HepG2 (cell line): ENCODE measurements around the gene MAPK13. TPM values are rescaled to one million over a fixed set of nuclear protein-coding genes. Genes with fewer than 3 reads are reported as not detected.
A peak's percentile ranks its signal among the peaks of the same experiment; 100 is the strongest.

Experiments
- AFF4 ChIP-seq: sonication (generic); formaldehyde crosslinking; IDR thresholded peaks from 2 replicates; pipeline ENCODE4 v1.4.0; 2020; ENCODE audit warnings: missing genetic modification reagents
- CERS6 ChIP-seq: sonication (generic); formaldehyde crosslinking; IDR thresholded peaks from 2 replicates; pipeline ENCODE4 v1.5.0; 2020; ENCODE audit warnings: missing genetic modification reagents
- CSRNP1 ChIP-seq: sonication (generic); formaldehyde crosslinking; IDR thresholded peaks from 2 replicates; pipeline ENCODE4 v1.8.1; 2023; ENCODE audit warnings: mild to moderate bottlenecking, missing genetic modification reagents
- E2F5 ChIP-seq: sonication (generic); formaldehyde crosslinking; conservative IDR thresholded peaks from 2 replicates; pipeline ENCODE4 v1.4.0; 2020; ENCODE audit warnings: missing genetic modification reagents
- GATAD2A ChIP-seq: IDR thresholded peaks from 2 replicates; pipeline ENCODE4 v1.6.1; 2016
- GRHL1 ChIP-seq: sonication (generic); formaldehyde crosslinking; conservative IDR thresholded peaks from 2 replicates; pipeline ENCODE4 v1.8.0; 2022; ENCODE audit warnings: missing genetic modification reagents
- KLF6 ChIP-seq: IDR thresholded peaks from 2 replicates; pipeline ENCODE4 v1.8.0; 2016; ENCODE audit warnings: missing biosample characterization, missing genetic modification reagents
- POLR2AphosphoS2 ChIP-seq: IDR thresholded peaks from 2 replicates; pipeline ENCODE4 v1.6.1; 2011; ENCODE audit warnings: low read depth, low read length, improper control_type of control experiment
- PTBP1 ChIP-seq: fragments of 200-400 bp; formaldehyde crosslinking; IDR thresholded peaks from 2 replicates; pipeline ENCODE4 v1.6.1; 2018; ENCODE audit warnings: low read length, low read depth; ENCODE audit not compliant: poor library complexity, severe bottlenecking
- SALL1 ChIP-seq: sonication (generic); formaldehyde crosslinking; IDR thresholded peaks from 2 replicates; pipeline ENCODE4 v1.8.0; 2022; ENCODE audit warnings: mild to moderate bottlenecking, missing genetic modification reagents
- SALL2 ChIP-seq: sonication (generic); formaldehyde crosslinking; IDR thresholded peaks from 2 replicates; pipeline ENCODE4 v1.8.1; 2023; ENCODE audit warnings: mild to moderate bottlenecking, missing genetic modification reagents, inconsistent platforms
- ZBTB21 ChIP-seq: sonication (generic); formaldehyde crosslinking; IDR thresholded peaks from 2 replicates; pipeline ENCODE4 v1.4.0; 2020; ENCODE audit warnings: missing genetic modification reagents
- ZBTB7A ChIP-seq: sonication (generic); formaldehyde crosslinking; IDR thresholded peaks from 2 replicates; pipeline ENCODE4 v1.8.0; 2022; ENCODE audit warnings: mild to moderate bottlenecking, missing genetic modification reagents
- ZNF136 ChIP-seq: sonication (generic); formaldehyde crosslinking; IDR thresholded peaks from 2 replicates; pipeline ENCODE4 v1.8.1; 2022; ENCODE audit warnings: low read depth, mild to moderate bottlenecking, moderate library complexity, missing genetic modification reagents
- ZNF329 ChIP-seq: sonication (generic); formaldehyde crosslinking; IDR thresholded peaks from 2 replicates; pipeline ENCODE4 v1.9.0; 2021; ENCODE audit warnings: low read depth, mild to moderate bottlenecking, missing genetic modification reagents
- ZNF660 ChIP-seq: sonication (generic); formaldehyde crosslinking; IDR thresholded peaks from 2 replicates; pipeline ENCODE4 v1.5.1; 2020; ENCODE audit warnings: mild to moderate bottlenecking, low read depth, missing genetic modification reagents, borderline replicate concordance
- ZNF710 ChIP-seq: sonication (generic); formaldehyde crosslinking; IDR thresholded peaks from 2 replicates; pipeline ENCODE4 v1.5.0; 2020; ENCODE audit warnings: mild to moderate bottlenecking, missing genetic modification reagents, borderline replicate concordance
- ZNF839 ChIP-seq: sonication (generic); formaldehyde crosslinking; IDR thresholded peaks from 2 replicates; pipeline ENCODE4 v1.4.0; 2020; ENCODE audit warnings: missing genetic modification reagents, mild to moderate bottlenecking, borderline replicate concordance
- polyA plus RNA-seq, 8 experiments: library from polyadenylated mRNA; depleted of rRNA in 3 of 8; stranded (reverse) in 7 of 8; unstranded in 1 of 8; fragments of >200 nt; fragmentation: Illumina TruSeq in 4 of 8; extraction: Trizol in 4 of 8; gene quantifications; 2 replicates each; pipeline versions ENCODE4 v1.2.1 to v1.2.3, GENCODE V29; 2011 to 2016; ENCODE audit warnings: low read depth in 4 of 8, missing spikeins in 1 of 8, mixed read lengths in 1 of 8; ENCODE audit not compliant: insufficient read depth in 1 of 8
- total RNA-seq, 5 experiments: library from RNA; depleted of rRNA; stranded (reverse); fragments of >200 nt; fragmentation: Illumina TruSeq; extraction: Trizol; gene quantifications; 2 replicates each; pipeline ENCODE4 v1.2.3, GENCODE V29; 2016; ENCODE audit warnings: low read depth in 1 of 5

The MAPK13 gene
- total and polyA plus RNA-seq, 2 of the 13 experiments (the other 11 are each of a cell fraction or from before 2014, with no cell fraction given), result 12.7 to 43.4 TPM

GRCh38 chr6:36094753-36095496 lies 35.4 kb upstream of the MAPK13 start (continued):
- TF ChIP-seq ZNF710 (CRISPR knock-in tag) (peak; percentile 44; the same call in 1 of the 2 replicates), GRHL1 (CRISPR knock-in tag) (no peak), AFF4 (CRISPR knock-in tag) (no peak), SALL2 (no peak), ZBTB7A (CRISPR knock-in tag) (no peak), ZNF329 (CRISPR knock-in tag) (no peak), ZBTB21 (CRISPR knock-in tag) (no peak), KLF6 (CRISPR knock-in tag) (no peak), ZNF136 (CRISPR knock-in tag) (no peak), E2F5 (CRISPR knock-in tag) (no peak), GATAD2A (peak; percentile 46; the same call in 1 of the 2 replicates), ZNF839 (CRISPR knock-in tag) (no peak), CERS6 (no peak), PTBP1 (no peak), ZNF660 (CRISPR knock-in tag) (no peak), CSRNP1 (CRISPR knock-in tag) (no peak), POLR2AphosphoS2 (no peak), SALL1 (peak; percentile 74)
